ENCODE measurements around the gene TNK2.
"Not testable (repeated sequence)": the region's sequence is repeated elsewhere in the genome, so short reads cannot be mapped to it uniquely, and the experiment has no call there.

TNK2 gene

GRCh38 chr3:195914648-195915473 is 6.5 kb upstream of the TNK2 start:
- DNase-seq (ENCODE audit: low read depth) = peak; percentile 97
- H3K4me3 ChIP-seq (ENCODE audit: low read length) = 0 out of 2 replicates have a peak overlapping the region, but pooled peaks have one; percentile 7
- peak; percentile 96 for TF ChIP-seq CTCF (conservative IDR thresholded peaks at IDR 0.05; ENCODE audit: low read length)

GRCh38 chr3:195914146-195914545 is 5.8 kb upstream of the TNK2 start:
- DNase-seq (ENCODE audit: low read depth); H3K4me3 ChIP-seq (ENCODE audit: low read length): not testable (repeated sequence)

- H3K4me3 ChIP-seq (ENCODE audit: low read length) = no peak overlapping the region
- DNase-seq (ENCODE audit: low read depth) = no peak
- TF ChIP-seq CTCF (conservative IDR thresholded peaks at IDR 0.05; ENCODE audit: low read length) = no peak
Observed at GRCh38 chr3:195913382-195913781, 5.0 kb upstream of the TNK2 start.

- no peak for TF ChIP-seq CTCF (conservative IDR thresholded peaks at IDR 0.05; ENCODE audit: low read length)
- peak; percentile 38 for DNase-seq (ENCODE audit: low read depth)
- no peak overlapping the region for H3K4me3 ChIP-seq (ENCODE audit: low read length)
Observed at GRCh38 chr3:195911946-195912270, 3.6 kb upstream of the TNK2 start.

GRCh38 chr3:195911041-195911945 is 2.9 kb upstream of the TNK2 start:
- H3K4me3 ChIP-seq (ENCODE audit: low read length) = no peak overlapping the region
- no peak for TF ChIP-seq CTCF (conservative IDR thresholded peaks at IDR 0.05; ENCODE audit: low read length)
- DNase-seq (ENCODE audit: low read depth) = no peak

GRCh38 chr3:195910499-195910845 is 2.1 kb upstream of the TNK2 start:
- H3K4me3 ChIP-seq (ENCODE audit: low read length) = no peak overlapping the region
- DNase-seq (ENCODE audit: low read depth) = no peak
- no peak for TF ChIP-seq CTCF (conservative IDR thresholded peaks at IDR 0.05; ENCODE audit: low read length)

GRCh38 chr3:195909644-195910498 is 1.5 kb upstream of the TNK2 start:
- DNase-seq (ENCODE audit: low read depth) = peak; percentile 73
- H3K4me3 ChIP-seq (ENCODE audit: low read length) = peak overlapping the region; percentile 63
- no peak for TF ChIP-seq CTCF (conservative IDR thresholded peaks at IDR 0.05; ENCODE audit: low read length)
